Stomach (tissue), 9 donors: ENCODE results near the gene CARMIL1. TPM values are rescaled to one million over a fixed set of nuclear protein-coding genes. Genes with fewer than 3 reads are reported as not detected.

ENCODE experiments used
- DNase-seq, 2 donors: peaks; one replicate each; pipeline versions ENCODE4 v3.0.0 to v3.0.0-alpha.2; 2013 to 2019
- H3K27ac ChIP-seq, 5 donors: fragments of 200-600 bp in 4 of 5; sonication (generic) in 4 of 5; one replicate each; pipeline ENCODE4 v1.5.1; 2013 to 2019; ENCODE audit warnings: mild to moderate bottlenecking in 1 of 5, moderate library complexity in 1 of 5
- H3K27me3 ChIP-seq, 3 donors: fragments of 200-600 bp; sonication (generic); one replicate each; pipeline ENCODE4 v1.5.1; 2017 to 2019; ENCODE audit warnings: mixed run types in 1 of 3
- H3K36me3 ChIP-seq, 4 donors: fragments of 200-600 bp; sonication (generic); 1 replicate in 3 of 4; 2 replicates in 1 of 4; pipeline ENCODE4 v1.5.1; 2016 to 2019
- H3K4me1 ChIP-seq, 4 donors: fragments of 200-600 bp; sonication (generic); one replicate each; pipeline ENCODE4 v1.5.1; 2016 to 2019
- H3K4me3 ChIP-seq, 4 donors: fragments of 200-600 bp; sonication (generic) in 3 of 4; one replicate each; pipeline ENCODE4 v1.5.1; 2016 to 2019; ENCODE audit warnings: mild to moderate bottlenecking in 1 of 4
- H3K9me3 ChIP-seq, 4 donors: fragments of 200-600 bp; sonication (generic); one replicate each; pipeline ENCODE4 v1.5.1; 2016 to 2019
- EP300 ChIP-seq: sonication (generic); formaldehyde crosslinking; IDR thresholded peaks from one replicate; pipeline ENCODE4 v1.6.1; 2017; ENCODE audit warnings: antibody characterized with exemption
- POLR2A ChIP-seq, 4 donors: fragments of 450-650 bp; IDR thresholded peaks; one replicate each; pipeline ENCODE4 v1.6.1; 2016; ENCODE audit warnings: antibody characterized with exemption in 4 of 4, control low read depth in 2 of 4, mild to moderate bottlenecking in 1 of 4, moderate library complexity in 1 of 4
- POLR2AphosphoS5 ChIP-seq, 3 donors: sonication (generic); formaldehyde crosslinking; IDR thresholded peaks; one replicate each; pipeline ENCODE4 v1.6.1; 2016; ENCODE audit warnings: antibody characterized with exemption in 3 of 3
- WGBS, 5 donors: extraction: QIAGEN DNeasy Blood & Tissue Kit in 3 of 5; methylation state at CpG; one replicate each; pipeline versions ENCODE4 v1.1.5 to v1.1.7; 2013 to 2018; 5-methylcytosine and 5-hydroxymethylcytosine counted together
- intact Hi-C: fragments of 100-400 bp; cut with DNase I; formaldehyde crosslinking; loops from one replicate; pipeline ENCODE4 v1.15.1; 2023; ENCODE audit warnings: low total_unique reads
- polyA plus RNA-seq, 3 donors: library from polyadenylated mRNA; stranded (reverse); fragments of 200-250 nt; gene quantifications; one replicate each; pipeline ENCODE4 v1.2.3, GENCODE V29; 2013
- total RNA-seq, 5 donors: library from RNA; depleted of rRNA; stranded (reverse); fragments of >200 nt; gene quantifications; one replicate each; pipeline versions ENCODE4 v1.1.0 to v1.2.3, GENCODE V29; 2014 to 2016
- TF ChIP-seq, protein P1 (sequence below), 7 experiments: fragments of 450-650 bp in 4 of 7; fragments of 200-600 bp in 3 of 7; sonication (generic) in 3 of 7; IDR thresholded peaks; one replicate each; pipeline ENCODE4 v1.5.1; 2016 to 2019; ENCODE audit warnings: antibody characterized with exemption in 7 of 7, control low read depth in 2 of 7, mild to moderate bottlenecking in 1 of 7
- donor health status: healthy with polysubstance abuse.
- donor health status: Bipolar disorder and iron deficiency.
- donor health status: healthy.

The CARMIL1 gene
- total and polyA plus RNA-seq, 8 donors: 10.5 to 42.7 (median 14.9) TPM

DNA sequence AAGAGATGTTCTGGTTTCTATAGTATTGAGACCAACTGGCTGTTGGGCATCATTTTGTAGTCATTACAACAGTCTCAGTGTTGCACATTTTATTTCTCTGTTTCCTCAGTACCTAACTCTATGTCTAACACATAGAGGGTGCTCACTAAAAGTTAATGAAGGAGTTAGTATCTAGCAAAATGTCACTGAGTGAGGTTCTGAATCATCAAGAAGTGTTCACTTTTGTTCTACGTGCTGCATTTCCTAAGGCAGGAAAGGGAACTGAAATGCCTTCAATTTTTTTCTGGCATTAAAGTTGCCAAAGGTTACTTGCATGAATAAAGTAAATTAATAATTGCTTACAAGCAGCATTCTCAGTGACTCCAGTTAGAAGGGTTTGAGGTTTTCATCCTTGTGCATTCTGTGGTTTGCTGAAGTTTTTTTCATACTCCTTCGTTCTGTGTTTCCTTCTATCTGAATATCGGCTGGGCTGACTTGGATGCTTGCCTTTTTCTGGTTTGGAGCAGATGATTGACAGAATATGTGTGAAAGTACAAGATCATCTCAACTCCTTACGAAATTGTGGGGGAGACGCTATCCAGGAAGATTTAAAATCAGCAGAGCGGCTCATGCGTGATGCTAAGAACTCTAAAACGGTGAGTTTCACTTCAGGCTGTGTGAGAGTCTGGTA lies 258.3 kb downstream of the CARMIL1 start:
- peaks cover 0 to 33% (median 22%) of the 10 kb centered on the region in 4 donors for H3K36me3 ChIP-seq
- TF ChIP-seq POLR2AphosphoS5 (IDR thresholded peaks at IDR 0.05) (no peak), POLR2A (IDR thresholded peaks at IDR 0.05) (no peak), EP300 (no peak)
- TF ChIP-seq, protein P1, sequence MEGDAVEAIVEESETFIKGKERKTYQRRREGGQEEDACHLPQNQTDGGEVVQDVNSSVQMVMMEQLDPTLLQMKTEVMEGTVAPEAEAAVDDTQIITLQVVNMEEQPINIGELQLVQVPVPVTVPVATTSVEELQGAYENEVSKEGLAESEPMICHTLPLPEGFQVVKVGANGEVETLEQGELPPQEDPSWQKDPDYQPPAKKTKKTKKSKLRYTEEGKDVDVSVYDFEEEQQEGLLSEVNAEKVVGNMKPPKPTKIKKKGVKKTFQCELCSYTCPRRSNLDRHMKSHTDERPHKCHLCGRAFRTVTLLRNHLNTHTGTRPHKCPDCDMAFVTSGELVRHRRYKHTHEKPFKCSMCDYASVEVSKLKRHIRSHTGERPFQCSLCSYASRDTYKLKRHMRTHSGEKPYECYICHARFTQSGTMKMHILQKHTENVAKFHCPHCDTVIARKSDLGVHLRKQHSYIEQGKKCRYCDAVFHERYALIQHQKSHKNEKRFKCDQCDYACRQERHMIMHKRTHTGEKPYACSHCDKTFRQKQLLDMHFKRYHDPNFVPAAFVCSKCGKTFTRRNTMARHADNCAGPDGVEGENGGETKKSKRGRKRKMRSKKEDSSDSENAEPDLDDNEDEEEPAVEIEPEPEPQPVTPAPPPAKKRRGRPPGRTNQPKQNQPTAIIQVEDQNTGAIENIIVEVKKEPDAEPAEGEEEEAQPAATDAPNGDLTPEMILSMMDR (IDR thresholded peaks at IDR 0.05): no peak
- no peak overlapping the region for H3K27ac ChIP-seq
- no peaks in the 10 kb centered on the region for H3K27me3 ChIP-seq
- H3K4me1 ChIP-seq: no peaks in the 10 kb centered on the region
- 84 to 90% (median 87%) methylated on average over 8 of the region's 8 CpGs for WGBS, 5 donors
- no peak overlapping the region for H3K4me3 ChIP-seq
- DNase-seq: no peak
- H3K9me3 ChIP-seq: no peaks in the 10 kb centered on the region
- intact Hi-C loops: no loop called here

DNA sequence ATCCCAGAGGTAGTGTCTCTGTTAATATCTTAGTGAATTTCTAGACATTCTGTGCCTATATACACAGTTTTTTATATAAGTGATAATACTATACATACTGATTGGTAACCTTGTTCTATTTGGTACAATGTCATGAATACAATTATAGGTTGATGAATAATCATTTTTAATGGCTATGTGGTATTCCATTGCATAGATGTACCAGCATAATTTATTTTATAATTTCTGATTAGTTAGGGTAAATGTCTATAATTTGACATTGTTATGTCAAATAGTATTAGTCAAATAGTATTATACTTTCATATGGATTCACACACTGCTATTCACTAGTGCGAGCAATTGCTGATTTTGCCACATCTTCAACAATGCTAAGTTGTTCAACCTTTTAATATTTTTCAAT lies 262.1 kb downstream of the CARMIL1 start:
- 92 to 100% (median 96%) methylated on average over 1 of the region's 1 CpG for WGBS, 5 donors
- H3K27me3 ChIP-seq: no peaks in the 10 kb centered on the region
- H3K27ac ChIP-seq: no peak overlapping the region
- H3K36me3 ChIP-seq: peaks cover 0 to 33% (median 22%) of the 10 kb centered on the region in 4 donors
- TF ChIP-seq POLR2A (IDR thresholded peaks at IDR 0.05) (no peak), POLR2AphosphoS5 (IDR thresholded peaks at IDR 0.05) (no peak), EP300 (no peak)
- H3K4me3 ChIP-seq: no peak overlapping the region
- DNase-seq: no peak
- no peaks in the 10 kb centered on the region for H3K4me1 ChIP-seq
- H3K9me3 ChIP-seq: no peaks in the 10 kb centered on the region
- intact Hi-C loops: no loop called here

GRCh38 chr6:25542984-25543910 lies 264.1 kb downstream of the CARMIL1 start:
- no peak overlapping the region for H3K4me3 ChIP-seq
- DNase-seq: no peak
- WGBS, 5 donors: 11 to 33% (median 21%) methylated on average over 1 of the region's 1 CpG
- TF ChIP-seq POLR2A (IDR thresholded peaks at IDR 0.05): no peak
- no peak for TF ChIP-seq EP300
- no peak for TF ChIP-seq POLR2AphosphoS5 (IDR thresholded peaks at IDR 0.05)
- TF ChIP-seq, protein P1 (IDR thresholded peaks at IDR 0.05): no peak
- H3K27me3 ChIP-seq: no peaks in the 10 kb centered on the region
- no peaks in the 10 kb centered on the region for H3K9me3 ChIP-seq
- H3K36me3 ChIP-seq: peaks cover 0 to 26% (median 20%) of the 10 kb centered on the region in 4 donors
- no peak overlapping the region for H3K27ac ChIP-seq
- no peaks in the 10 kb centered on the region for H3K4me1 ChIP-seq
- intact Hi-C loops: no loop called here

GRCh38 chr6:25544833-25545232 lies 265.7 kb downstream of the CARMIL1 start:
- intact Hi-C loops: no loop called here
- H3K27me3 ChIP-seq: no peaks in the 10 kb centered on the region
- TF ChIP-seq POLR2AphosphoS5 (IDR thresholded peaks at IDR 0.05) (no peak), EP300 (no peak), POLR2A (IDR thresholded peaks at IDR 0.05) (no peak)
- TF ChIP-seq, protein P1 (IDR thresholded peaks at IDR 0.05): no peak
- no peak overlapping the region for H3K4me3 ChIP-seq
- H3K36me3 ChIP-seq: peaks cover 0 to 15% (median 11%) of the 10 kb centered on the region in 4 donors
- no peaks in the 10 kb centered on the region for H3K9me3 ChIP-seq
- DNase-seq: no peak
- no peak overlapping the region for H3K27ac ChIP-seq
- H3K4me1 ChIP-seq: no peaks in the 10 kb centered on the region
